PFSK-1 (cell line): ENCODE data around the gene CWC15.

Source experiments
- FOXP2 ChIP-seq: optimal IDR thresholded peaks from 2 replicates; pipeline ENCODE3; 2011; ENCODE audit warnings: borderline replicate concordance, control low read depth, inconsistent platforms; ENCODE audit not compliant: insufficient read depth; ENCODE audit errors: extremely low read length, extremely low read depth
- POLR2AphosphoS5 ChIP-seq: IDR thresholded peaks from 2 replicates; pipeline ENCODE4 v1.6.1; 2012; ENCODE audit warnings: low read depth, mild to moderate bottlenecking, control low read depth, low read length, moderate library complexity
- SIN3A ChIP-seq: IDR thresholded peaks from 2 replicates; pipeline ENCODE4 v1.6.1; 2012; ENCODE audit warnings: mild to moderate bottlenecking, low read length, moderate library complexity, borderline replicate concordance; ENCODE audit not compliant: insufficient read depth
- TAF1 ChIP-seq: IDR thresholded peaks from 2 replicates; pipeline ENCODE4 v1.6.1; 2012; ENCODE audit warnings: low read length, control low read depth, borderline replicate concordance; ENCODE audit not compliant: insufficient read depth
- TF ChIP-seq, protein P1 (sequence below), 2 experiments: IDR thresholded peaks; 2 replicates each; pipeline versions ENCODE4 v1.6.1 to v1.8.0; 2011 to 2012; ENCODE audit warnings: low read depth in 2 of 2, low read length in 2 of 2, control low read depth in 1 of 2, inconsistent platforms in 1 of 2, mild to moderate bottlenecking in 1 of 2, moderate library complexity in 1 of 2; ENCODE audit not compliant: insufficient read depth in 1 of 2

CWC15 gene

GRCh38 chr11:95005642-95006041, 32.3 kb upstream of the CWC15 start:
- TF ChIP-seq POLR2AphosphoS5 = no peak
- TF ChIP-seq TAF1 = no peak
- TF ChIP-seq, protein P1, sequence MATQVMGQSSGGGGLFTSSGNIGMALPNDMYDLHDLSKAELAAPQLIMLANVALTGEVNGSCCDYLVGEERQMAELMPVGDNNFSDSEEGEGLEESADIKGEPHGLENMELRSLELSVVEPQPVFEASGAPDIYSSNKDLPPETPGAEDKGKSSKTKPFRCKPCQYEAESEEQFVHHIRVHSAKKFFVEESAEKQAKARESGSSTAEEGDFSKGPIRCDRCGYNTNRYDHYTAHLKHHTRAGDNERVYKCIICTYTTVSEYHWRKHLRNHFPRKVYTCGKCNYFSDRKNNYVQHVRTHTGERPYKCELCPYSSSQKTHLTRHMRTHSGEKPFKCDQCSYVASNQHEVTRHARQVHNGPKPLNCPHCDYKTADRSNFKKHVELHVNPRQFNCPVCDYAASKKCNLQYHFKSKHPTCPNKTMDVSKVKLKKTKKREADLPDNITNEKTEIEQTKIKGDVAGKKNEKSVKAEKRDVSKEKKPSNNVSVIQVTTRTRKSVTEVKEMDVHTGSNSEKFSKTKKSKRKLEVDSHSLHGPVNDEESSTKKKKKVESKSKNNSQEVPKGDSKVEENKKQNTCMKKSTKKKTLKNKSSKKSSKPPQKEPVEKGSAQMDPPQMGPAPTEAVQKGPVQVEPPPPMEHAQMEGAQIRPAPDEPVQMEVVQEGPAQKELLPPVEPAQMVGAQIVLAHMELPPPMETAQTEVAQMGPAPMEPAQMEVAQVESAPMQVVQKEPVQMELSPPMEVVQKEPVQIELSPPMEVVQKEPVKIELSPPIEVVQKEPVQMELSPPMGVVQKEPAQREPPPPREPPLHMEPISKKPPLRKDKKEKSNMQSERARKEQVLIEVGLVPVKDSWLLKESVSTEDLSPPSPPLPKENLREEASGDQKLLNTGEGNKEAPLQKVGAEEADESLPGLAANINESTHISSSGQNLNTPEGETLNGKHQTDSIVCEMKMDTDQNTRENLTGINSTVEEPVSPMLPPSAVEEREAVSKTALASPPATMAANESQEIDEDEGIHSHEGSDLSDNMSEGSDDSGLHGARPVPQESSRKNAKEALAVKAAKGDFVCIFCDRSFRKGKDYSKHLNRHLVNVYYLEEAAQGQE (IDR thresholded peaks at IDR 0.05; ENCODE audit: insufficient read depth in 1 of 2, low read depth in 2 of 2, low read length in 2 of 2) = no peak
- TF ChIP-seq SIN3A = no peak
- TF ChIP-seq FOXP2 = no peak

GRCh38 chr11:95003716-95004115, 30.4 kb upstream of the CWC15 start:
- TF ChIP-seq FOXP2 (no peak), POLR2AphosphoS5 (no peak)
- TF ChIP-seq, protein P1 (IDR thresholded peaks at IDR 0.05; ENCODE audit: insufficient read depth in 1 of 2, low read depth in 2 of 2, low read length in 2 of 2) = no peak

- TF ChIP-seq SIN3A = no peak
Observed at GRCh38 chr11:94998285-94998684, 24.9 kb upstream of the CWC15 start.

GRCh38 chr11:94997437-94997836, 24.1 kb upstream of the CWC15 start:
- TF ChIP-seq SIN3A (no peak), POLR2AphosphoS5 (no peak), TAF1 (no peak), FOXP2 (no peak)
- TF ChIP-seq, protein P1 (IDR thresholded peaks at IDR 0.05; ENCODE audit: insufficient read depth in 1 of 2, low read depth in 2 of 2, low read length in 2 of 2) = no peak

- TF ChIP-seq SIN3A (no peak), FOXP2 (no peak), POLR2AphosphoS5 (no peak), TAF1 (no peak)
- TF ChIP-seq, protein P1 (IDR thresholded peaks at IDR 0.05; ENCODE audit: insufficient read depth in 1 of 2, low read depth in 2 of 2, low read length in 2 of 2) = no peak
Observed at GRCh38 chr11:94993400-94993943, 20.1 kb upstream of the CWC15 start.

DNA sequence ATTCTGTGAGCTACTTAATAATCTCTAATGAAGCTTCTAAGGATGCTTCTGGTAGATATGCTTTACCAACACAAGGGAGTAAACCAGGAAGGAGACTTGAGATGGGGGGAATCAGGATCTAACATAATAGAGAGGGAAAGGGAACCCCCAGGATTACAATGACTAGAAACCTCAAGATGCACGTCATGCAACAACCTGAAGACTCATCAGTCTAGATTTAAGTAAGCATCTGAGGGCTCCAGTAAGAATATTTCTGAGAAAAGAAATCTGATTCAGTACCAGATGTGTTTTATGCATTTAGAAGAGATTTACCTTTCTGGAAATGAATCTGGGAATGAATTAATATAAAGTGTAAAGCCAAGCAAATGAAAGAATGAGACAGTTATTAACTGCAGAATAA, 15.4 kb upstream of the CWC15 start:
- TF ChIP-seq, protein P1 (IDR thresholded peaks at IDR 0.05; ENCODE audit: insufficient read depth in 1 of 2, low read depth in 2 of 2, low read length in 2 of 2) = no peak
- TF ChIP-seq SIN3A (no peak), FOXP2 (no peak), TAF1 (no peak), POLR2AphosphoS5 (no peak)
